Measurements from ENCODE around the gene ST7.

Gene ST7

DNA sequence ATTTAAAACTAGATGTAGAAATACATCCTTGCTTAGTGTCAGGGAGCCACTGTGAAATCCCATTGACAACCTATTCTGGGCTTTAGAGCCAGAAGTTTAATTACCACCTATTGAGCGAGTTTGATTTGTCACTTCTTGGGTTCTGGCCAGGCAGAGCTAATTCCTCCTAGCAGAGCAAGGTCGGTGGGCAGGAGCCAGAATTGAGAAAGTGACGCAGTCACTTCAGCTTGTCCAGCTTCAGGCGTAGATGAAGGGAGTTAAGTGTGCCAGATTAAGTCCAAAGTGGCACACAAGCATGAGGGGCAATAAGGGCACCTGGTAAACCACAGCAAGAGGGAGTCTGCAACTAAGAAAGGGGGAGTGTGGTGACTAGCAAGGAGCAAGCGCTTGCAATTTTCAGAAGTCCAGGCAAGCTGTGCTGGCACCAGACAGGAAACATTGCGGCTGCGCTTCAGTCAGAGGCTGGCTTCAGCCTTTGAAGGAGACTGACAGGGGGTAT is 119.4 kb downstream of the ST7 start:
- no peak for DNase-seq

- DNase-seq: no peak
Measured at GRCh38 chr7:117074378-117074777, 121.1 kb downstream of the ST7 start.

GRCh38 chr7:117075934-117076333 is 122.6 kb downstream of the ST7 start:
- DNase-seq: no peak

DNA sequence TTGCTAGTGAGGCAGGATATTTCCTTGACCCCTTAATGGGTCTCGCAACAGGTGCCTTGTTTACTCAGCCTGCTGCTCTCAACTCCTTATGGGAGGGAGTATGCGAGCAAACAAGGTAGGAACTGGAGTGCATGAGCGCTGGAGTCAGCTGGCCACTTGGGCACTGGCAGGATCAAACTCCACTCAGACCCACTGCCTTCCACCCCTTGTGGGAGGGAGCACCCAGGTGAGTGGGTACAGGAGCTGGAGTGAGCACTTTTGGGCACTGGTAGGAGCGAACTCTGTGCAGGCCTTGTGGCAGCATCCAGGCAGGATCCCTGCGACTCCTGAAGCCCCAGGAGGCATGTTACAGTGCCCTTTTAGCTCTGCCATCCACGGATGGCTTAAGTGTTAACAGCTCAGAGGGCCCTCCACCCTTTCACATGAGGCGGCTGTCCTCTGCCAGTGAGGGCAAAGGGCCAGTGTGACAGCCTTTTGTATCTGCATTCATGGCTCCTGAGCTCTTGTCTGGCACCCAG is 123.2 kb downstream of the ST7 start:
- no peak for DNase-seq

GRCh38 chr7:117077658-117078057 is 124.4 kb downstream of the ST7 start:
- no peak for DNase-seq

DNA sequence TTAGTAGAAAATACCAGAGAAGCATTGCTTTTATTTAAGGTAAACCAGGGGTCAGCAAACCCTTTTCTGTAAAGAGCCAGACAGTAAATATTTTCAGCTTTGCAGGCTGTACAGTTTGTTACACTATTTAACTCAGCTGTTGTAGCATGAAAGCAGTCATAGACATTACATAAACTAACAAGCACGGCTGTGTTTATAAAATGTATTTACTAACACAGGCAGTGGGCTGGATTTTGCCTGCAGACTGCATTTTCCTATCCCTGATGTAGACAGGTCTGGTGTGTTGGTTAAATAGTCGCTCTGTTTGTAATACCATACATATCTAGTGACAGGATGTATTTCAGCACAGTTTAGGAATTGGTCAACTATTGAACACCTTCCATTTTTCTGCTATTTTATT is 129.3 kb downstream of the ST7 start:
- DNase-seq: no peak

- DNase-seq: no peak
Measured at GRCh38 chr7:117083648-117084047, 130.3 kb downstream of the ST7 start.

DNA sequence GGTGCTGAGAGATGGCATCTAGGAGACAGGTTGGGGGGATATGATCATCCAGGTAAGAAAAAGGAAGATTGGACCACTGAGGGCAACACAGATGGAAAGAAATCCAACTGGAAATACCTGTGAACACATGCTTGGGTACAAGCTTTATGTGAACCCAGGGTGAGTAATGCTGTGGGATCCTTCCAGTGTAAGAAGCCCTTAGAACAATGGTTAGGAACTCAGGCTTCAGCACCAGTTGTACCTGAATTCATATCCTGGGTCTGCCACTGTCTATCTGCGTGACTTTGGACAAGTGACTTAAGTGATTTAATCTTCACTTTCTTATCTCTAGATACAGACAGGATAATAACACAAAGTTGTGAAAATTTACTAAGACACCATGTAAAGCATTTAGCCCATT is 131.0 kb downstream of the ST7 start:
- no peak for DNase-seq

- DNase-seq: no peak
Measured at GRCh38 chr7:117085275-117085674, 132.0 kb downstream of the ST7 start.

- no peak for DNase-seq
Measured at GRCh38 chr7:117085769-117086463, 132.6 kb downstream of the ST7 start.

- DNase-seq: no peak
Measured at GRCh38 chr7:117086788-117087187, 133.5 kb downstream of the ST7 start.

- no peak for DNase-seq
Measured at GRCh38 chr7:117087639-117088396, 134.5 kb downstream of the ST7 start.

DNA sequence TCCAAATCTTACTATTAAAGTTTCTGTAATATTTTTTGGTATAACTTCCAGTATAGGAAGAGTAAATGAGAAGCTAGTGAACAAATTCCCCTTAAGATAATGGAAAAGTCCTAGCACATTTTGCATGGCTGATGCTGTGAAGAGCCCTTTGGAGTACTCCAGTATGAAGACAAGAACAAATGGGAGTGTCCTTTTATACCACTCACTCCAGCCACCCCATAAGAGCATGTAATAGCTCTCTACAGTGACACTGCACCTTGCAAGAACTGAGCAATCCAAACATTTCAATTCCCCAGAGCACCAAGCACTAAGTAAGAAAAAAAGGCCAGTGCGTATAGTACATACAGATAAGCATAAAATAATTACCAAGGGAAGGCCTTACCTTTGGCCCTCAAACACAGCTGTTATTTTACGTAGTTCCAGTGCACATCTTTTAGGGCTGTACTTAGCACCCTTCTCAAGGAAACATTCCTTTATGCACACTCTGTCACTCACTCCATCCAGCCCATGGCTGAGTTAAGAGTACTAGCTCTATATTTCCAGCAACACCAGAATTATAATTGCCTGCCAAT is 135.4 kb downstream of the ST7 start:
- no peak for DNase-seq

GRCh38 chr7:117090791-117091190 is 137.5 kb downstream of the ST7 start:
- no peak for DNase-seq

DNA sequence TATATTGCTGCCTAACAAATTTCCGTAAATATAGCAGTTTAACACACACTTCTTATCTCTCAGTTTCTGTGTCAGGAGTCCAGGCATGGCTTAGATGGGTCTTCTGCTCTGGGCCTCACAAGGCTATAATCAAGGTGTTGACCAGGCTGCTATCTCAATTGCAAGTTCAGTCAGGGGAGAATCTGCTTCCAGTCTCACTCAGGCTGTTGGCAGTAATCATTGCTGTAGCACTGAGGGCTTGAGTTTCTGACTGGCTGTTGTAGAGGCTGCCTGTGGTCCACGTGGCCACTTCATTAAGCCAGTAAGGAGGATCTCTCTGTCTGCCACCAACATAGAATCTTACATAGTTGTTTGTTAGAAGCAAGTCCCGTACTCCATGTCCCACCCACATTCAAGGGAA is 138.4 kb downstream of the ST7 start:
- DNase-seq: no peak

DNA sequence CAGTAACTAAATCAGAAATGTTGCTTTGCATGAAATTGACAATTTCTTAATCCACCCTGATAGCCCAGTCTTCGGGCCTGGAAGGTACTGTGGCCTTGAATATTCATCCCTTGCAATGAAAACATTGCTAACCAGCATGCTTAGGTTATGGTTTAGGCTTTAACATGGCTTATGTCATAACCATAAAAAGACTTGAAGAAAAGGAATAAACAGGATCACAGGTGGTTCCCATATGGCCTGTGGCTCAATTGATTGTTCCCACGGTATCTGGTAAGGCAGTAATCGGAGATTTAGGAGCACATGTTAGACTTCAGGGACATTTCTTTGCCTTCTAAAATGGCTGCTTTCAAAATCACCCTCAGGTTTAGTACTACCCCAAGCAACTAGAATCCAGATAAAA is 139.5 kb downstream of the ST7 start:
- DNase-seq: no peak

DNA sequence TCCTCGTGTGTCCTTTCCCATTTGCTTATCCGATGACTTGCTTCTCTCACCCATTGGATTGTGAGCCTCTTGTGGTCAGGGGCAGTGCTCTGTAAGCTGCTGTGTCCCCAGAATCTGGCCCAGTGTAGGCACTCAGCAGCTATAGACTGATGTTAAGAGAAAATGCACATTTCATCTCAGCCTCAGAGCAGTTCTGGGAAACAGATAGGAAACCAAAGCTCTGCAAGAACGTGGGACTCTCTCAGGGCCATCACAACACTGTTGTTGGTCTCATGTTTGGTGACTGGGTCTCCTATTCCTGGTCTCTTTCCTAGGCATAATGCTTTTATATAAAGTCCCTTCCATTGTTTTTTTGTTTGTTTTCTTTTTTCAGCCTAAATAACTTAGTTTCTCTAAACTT is 141.2 kb downstream of the ST7 start:
- DNase-seq: no peak

DNA sequence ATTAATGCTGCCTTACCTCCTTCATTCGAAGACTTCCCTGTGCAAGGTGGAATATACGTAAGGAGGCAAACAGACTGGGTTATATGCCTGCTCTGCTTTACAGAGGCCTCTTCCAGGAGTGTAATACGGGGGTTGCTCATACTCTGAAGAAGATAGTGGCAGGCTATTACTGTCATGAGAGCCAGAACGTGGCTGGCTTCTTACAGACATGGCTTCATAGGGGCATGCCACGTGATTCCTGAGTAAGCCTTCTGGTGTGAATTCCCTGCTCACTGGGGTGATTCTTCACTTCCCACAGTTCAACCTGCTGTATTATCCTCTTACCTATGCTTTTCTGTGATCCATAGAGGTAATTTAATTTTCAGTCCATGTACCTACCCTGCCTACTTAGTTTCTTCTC is 141.8 kb downstream of the ST7 start:
- DNase-seq: no peak

DNA sequence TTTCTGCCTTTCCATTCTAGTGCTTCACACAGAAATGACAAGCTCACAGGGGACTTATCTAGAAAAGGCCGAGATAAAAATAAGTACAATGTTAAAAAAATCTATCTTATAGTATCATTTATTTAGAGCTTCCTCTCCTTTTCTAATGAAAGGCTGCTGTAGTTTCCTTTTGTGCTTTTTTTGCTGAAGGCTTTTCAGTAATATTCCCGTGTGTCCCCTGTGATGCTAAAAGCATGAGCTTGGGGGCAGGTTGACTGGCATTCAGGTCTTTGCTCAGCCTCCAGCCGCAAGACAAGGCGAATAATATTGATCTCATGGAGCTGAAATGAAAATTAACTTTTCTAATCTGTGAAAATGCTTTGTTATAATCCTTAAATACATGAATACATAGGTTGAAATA is 143.0 kb downstream of the ST7 start:
- no peak for DNase-seq

- no peak for DNase-seq
Measured at GRCh38 chr7:117096942-117097341, 143.6 kb downstream of the ST7 start.

GRCh38 chr7:117097860-117098259 is 144.6 kb downstream of the ST7 start:
- no peak for DNase-seq

GRCh38 chr7:117098457-117098856 is 145.2 kb downstream of the ST7 start:
- DNase-seq: no peak

- no peak for DNase-seq
Measured at GRCh38 chr7:117101026-117101425, 147.7 kb downstream of the ST7 start.
